BLaER1 (cell line): Measurements from ENCODE around the gene SMAD7.

ENCODE experiments used
- H3K27ac ChIP-seq: shearing (Covaris generic); formaldehyde crosslinking; 2 replicates; pipeline ENCODE4 v1.8.1; 2022
- H3K27me3 ChIP-seq: shearing (Covaris generic); formaldehyde crosslinking; 2 replicates; pipeline ENCODE4 v1.8.1; 2022
- H3K36me3 ChIP-seq: shearing (Covaris generic); formaldehyde crosslinking; 2 replicates; pipeline ENCODE4 v1.8.1; 2022
- H3K4me1 ChIP-seq: shearing (Covaris generic); formaldehyde crosslinking; 2 replicates; pipeline ENCODE4 v1.8.1; 2022
- H3K4me2 ChIP-seq: shearing (Covaris generic); formaldehyde crosslinking; 2 replicates; pipeline ENCODE4 v1.8.1; 2022
- H3K4me3 ChIP-seq: shearing (Covaris generic); formaldehyde crosslinking; 2 replicates; pipeline ENCODE4 v1.8.1; 2022
- H3K9ac ChIP-seq: shearing (Covaris generic); formaldehyde crosslinking; 2 replicates; pipeline ENCODE4 v1.8.1; 2022
- H3K9me3 ChIP-seq: shearing (Covaris generic); formaldehyde crosslinking; 2 replicates; pipeline ENCODE4 v1.8.1; 2022
- H4K20me1 ChIP-seq: shearing (Covaris generic); formaldehyde crosslinking; 2 replicates; pipeline ENCODE4 v1.8.1; 2022
- Cebpa-rat ChIP-seq: shearing (Covaris generic); IDR thresholded peaks from 2 replicates; pipeline ENCODE4 v1.8.1; 2022

SMAD7 gene

GRCh38 chr18:48950536-48951447 is at the start of gene SMAD7:
SMAD7 (minus strand) TSS chr18:48950965; CDS start chr18:48950424, 541 bp downstream.
- Histone ChIP-seq H3K9ac (peak within 1 kb of the TSS; percentile 86), H3K9me3 (no peaks in the 10 kb centered on the region), H3K4me3 (peak within 1 kb of the TSS; percentile 92), H3K27ac (peak within 1 kb of the TSS; percentile 86), H4K20me1 (peaks cover 59% of the 10 kb centered on the region), H3K4me1 (peaks cover 57% of the 10 kb centered on the region), H3K36me3 (peaks cover 17% of the 10 kb centered on the region; the same call in 1 of the 2 replicates), H3K4me2 (peak within 1 kb of the TSS; percentile 94), H3K27me3 (peaks cover 39% of the 10 kb centered on the region)
- no peak for TF ChIP-seq Cebpa-rat

- peaks cover 15% of the 10 kb centered on the region; the same call in 1 of the 2 replicates for H3K36me3 ChIP-seq
- H4K20me1 ChIP-seq, result peaks cover 81% of the 10 kb centered on the region; the same call in 1 of the 2 replicates
- H3K9me3 ChIP-seq, result no peaks in the 10 kb centered on the region
- peaks cover 7% of the 10 kb centered on the region; the same call in 1 of the 2 replicates for H3K4me1 ChIP-seq
- H3K27me3 ChIP-seq, result no peaks in the 10 kb centered on the region
- H3K27ac ChIP-seq, result no peak overlapping the region
- no peak overlapping the region for H3K4me3 ChIP-seq
- H3K4me2 ChIP-seq, result no peak overlapping the region
- no peak for TF ChIP-seq Cebpa-rat
- H3K9ac ChIP-seq, result no peak overlapping the region
Measured at GRCh38 chr18:48999569-48999968, 48.8 kb upstream of the SMAD7 start.

- H3K4me1 ChIP-seq, result peaks cover 20% of the 10 kb centered on the region
- no peaks in the 10 kb centered on the region for H3K9me3 ChIP-seq
- no peak overlapping the region; the same call in 1 of the 2 replicates for H3K9ac ChIP-seq
- no peak overlapping the region for H3K4me2 ChIP-seq
- peaks cover 68% of the 10 kb centered on the region; the same call in 1 of the 2 replicates for H4K20me1 ChIP-seq
- H3K27me3 ChIP-seq, result no peaks in the 10 kb centered on the region
- TF ChIP-seq Cebpa-rat, result no peak
- H3K27ac ChIP-seq, result 0 out of 2 replicates have a peak overlapping the region, but pooled peaks have one; percentile 18
- H3K36me3 ChIP-seq, result peaks cover 15% of the 10 kb centered on the region; the same call in 1 of the 2 replicates
- H3K4me3 ChIP-seq, result no peak overlapping the region
Measured at GRCh38 chr18:48997985-48998831, 47.4 kb upstream of the SMAD7 start.

GRCh38 chr18:48997681-48997984 is 46.9 kb upstream of the SMAD7 start:
- Histone ChIP-seq H3K9ac (no peak overlapping the region; the same call in 1 of the 2 replicates), H3K27ac (0 out of 2 replicates have a peak overlapping the region, but pooled peaks have one; percentile 18), H3K4me2 (no peak overlapping the region), H3K27me3 (no peaks in the 10 kb centered on the region), H3K4me3 (no peak overlapping the region), H4K20me1 (peaks cover 64% of the 10 kb centered on the region; the same call in 1 of the 2 replicates), H3K36me3 (peaks cover 15% of the 10 kb centered on the region; the same call in 1 of the 2 replicates), H3K9me3 (no peaks in the 10 kb centered on the region), H3K4me1 (peaks cover 26% of the 10 kb centered on the region)
- no peak for TF ChIP-seq Cebpa-rat

GRCh38 chr18:48996901-48997463 is 46.2 kb upstream of the SMAD7 start:
- Histone ChIP-seq H3K9me3 (no peaks in the 10 kb centered on the region), H3K9ac (no peak overlapping the region), H3K4me3 (no peak overlapping the region), H4K20me1 (peaks cover 57% of the 10 kb centered on the region; the same call in 1 of the 2 replicates), H3K27ac (no peak overlapping the region), H3K4me1 (peaks cover 32% of the 10 kb centered on the region), H3K36me3 (peaks cover 15% of the 10 kb centered on the region; the same call in 1 of the 2 replicates), H3K27me3 (no peaks in the 10 kb centered on the region), H3K4me2 (no peak overlapping the region)
- TF ChIP-seq Cebpa-rat, result no peak

GRCh38 chr18:48996041-48996440 is 45.3 kb upstream of the SMAD7 start:
- Histone ChIP-seq H3K4me1 (peaks cover 37% of the 10 kb centered on the region), H3K4me2 (no peak overlapping the region), H3K27ac (no peak overlapping the region), H3K4me3 (no peak overlapping the region), H3K27me3 (no peaks in the 10 kb centered on the region), H4K20me1 (peaks cover 48% of the 10 kb centered on the region; the same call in 1 of the 2 replicates), H3K36me3 (peaks cover 9% of the 10 kb centered on the region; the same call in 1 of the 2 replicates), H3K9me3 (no peaks in the 10 kb centered on the region), H3K9ac (no peak overlapping the region)
- TF ChIP-seq Cebpa-rat, result no peak

- Histone ChIP-seq H3K4me1 (peaks cover 37% of the 10 kb centered on the region), H3K9ac (no peak overlapping the region)
Measured at GRCh38 chr18:48994926-48995835, 44.4 kb upstream of the SMAD7 start.

GRCh38 chr18:48994044-48994651 is 43.4 kb upstream of the SMAD7 start:
- Histone ChIP-seq H3K4me1 (peaks cover 39% of the 10 kb centered on the region), H3K27me3 (no peaks in the 10 kb centered on the region), H3K27ac (no peak overlapping the region; the same call in 1 of the 2 replicates), H3K4me3 (no peak overlapping the region), H3K36me3 (no peaks in the 10 kb centered on the region; the same call in 1 of the 2 replicates), H3K9ac (no peak overlapping the region), H3K9me3 (no peaks in the 10 kb centered on the region), H4K20me1 (peaks cover 30% of the 10 kb centered on the region; the same call in 1 of the 2 replicates), H3K4me2 (peak overlapping the region; percentile 74)
- no peak for TF ChIP-seq Cebpa-rat

More at GRCh38 chr18:48994926-48995835, 44.4 kb upstream of the SMAD7 start:
- H3K4me3 ChIP-seq, result no peak overlapping the region
- TF ChIP-seq Cebpa-rat, result no peak
- H3K4me2 ChIP-seq, result no peak overlapping the region
- H3K27me3 ChIP-seq, result no peaks in the 10 kb centered on the region
- H3K36me3 ChIP-seq, result peaks cover 6% of the 10 kb centered on the region; the same call in 1 of the 2 replicates
- H3K27ac ChIP-seq, result no peak overlapping the region
- no peaks in the 10 kb centered on the region for H3K9me3 ChIP-seq
- peaks cover 40% of the 10 kb centered on the region; the same call in 1 of the 2 replicates for H4K20me1 ChIP-seq
